ENCODE data around the gene TRIOBP.
"Not testable (repeated sequence)": the region's sequence is repeated elsewhere in the genome, so short reads cannot be mapped to it uniquely, and the experiment has no call there.

DNA sequence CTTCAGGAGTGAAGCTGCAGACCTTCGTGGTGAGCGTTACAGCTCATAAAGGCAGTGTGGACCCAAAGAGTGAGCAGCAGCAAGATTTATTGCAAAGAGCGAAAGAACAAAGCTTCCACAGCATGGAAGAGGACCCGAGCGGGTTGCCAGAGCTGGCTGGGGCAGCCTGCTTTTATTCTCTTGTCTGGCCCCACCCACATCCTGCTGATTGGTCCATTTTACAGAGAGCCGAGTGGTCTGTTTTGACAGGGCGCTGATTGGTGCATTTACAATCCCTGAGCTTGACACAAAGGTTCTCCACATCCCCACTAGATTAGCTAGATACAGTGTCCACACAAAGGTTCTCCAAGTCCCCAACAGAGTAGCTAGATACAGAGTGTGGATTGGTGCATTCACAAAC is 20.4 kb downstream of the TRIOBP start:
- not testable (repeated sequence) for TF ChIP-seq NFATC3 (CRISPR knock-in tag; IDR thresholded peaks at IDR 0.05); ZBTB40 (IDR thresholded peaks at IDR 0.05); ZBTB40 (CRISPR knock-in tag; IDR thresholded peaks at IDR 0.05); ZNF253 (CRISPR knock-in tag; IDR thresholded peaks at IDR 0.05; ENCODE audit: borderline replicate concordance); CTCF (CRISPR knock-in tag; IDR thresholded peaks at IDR 0.05); POLR2AphosphoS5 (IDR thresholded peaks at IDR 0.05; ENCODE audit: low read depth, low read length); ZNF580 (CRISPR knock-in tag; IDR thresholded peaks at IDR 0.05; ENCODE audit: borderline replicate concordance, low read depth); ATF3 (CRISPR knock-in tag; IDR thresholded peaks at IDR 0.05); TSC22D2 (CRISPR knock-in tag; IDR thresholded peaks at IDR 0.05; ENCODE audit: borderline replicate concordance); ZSCAN29 (CRISPR knock-in tag; conservative IDR thresholded peaks at IDR 0.05); HIVEP1 (CRISPR knock-in tag; IDR thresholded peaks at IDR 0.05); MAFK (conservative IDR thresholded peaks at IDR 0.05 in 1 of 2, IDR thresholded peaks at IDR 0.05 in 1 of 2; ENCODE audit: low read length in 2 of 2)
- TF ChIP-seq, protein P1, sequence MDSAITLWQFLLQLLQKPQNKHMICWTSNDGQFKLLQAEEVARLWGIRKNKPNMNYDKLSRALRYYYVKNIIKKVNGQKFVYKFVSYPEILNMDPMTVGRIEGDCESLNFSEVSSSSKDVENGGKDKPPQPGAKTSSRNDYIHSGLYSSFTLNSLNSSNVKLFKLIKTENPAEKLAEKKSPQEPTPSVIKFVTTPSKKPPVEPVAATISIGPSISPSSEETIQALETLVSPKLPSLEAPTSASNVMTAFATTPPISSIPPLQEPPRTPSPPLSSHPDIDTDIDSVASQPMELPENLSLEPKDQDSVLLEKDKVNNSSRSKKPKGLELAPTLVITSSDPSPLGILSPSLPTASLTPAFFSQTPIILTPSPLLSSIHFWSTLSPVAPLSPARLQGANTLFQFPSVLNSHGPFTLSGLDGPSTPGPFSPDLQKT (CRISPR knock-in tag; IDR thresholded peaks at IDR 0.05; ENCODE audit: borderline replicate concordance): not testable (repeated sequence)
